Upper lobe of left lung (tissue), 4 donors: Measurements from ENCODE around the gene OXCT1.

Experiments
- EP300 ChIP-seq, 4 donors: sonication (generic); formaldehyde crosslinking; IDR thresholded peaks; one replicate each; pipeline ENCODE4 v1.5.1; 2017; ENCODE audit warnings: antibody characterized with exemption in 4 of 4, control low read depth in 2 of 4
- POLR2A ChIP-seq, 4 donors: fragments of 450-650 bp; IDR thresholded peaks; one replicate each; pipeline ENCODE4 v1.5.1; 2016 to 2017; ENCODE audit warnings: antibody characterized with exemption in 4 of 4, mild to moderate bottlenecking in 2 of 4
- TF ChIP-seq, protein P1 (sequence below), 6 experiments: fragments of 450-650 bp in 4 of 6; fragments of 200-600 bp in 2 of 6; sonication (generic) in 2 of 6; IDR thresholded peaks; one replicate each; pipeline ENCODE4 v1.5.1; 2016 to 2019; ENCODE audit warnings: antibody characterized with exemption in 6 of 6

- no peak for TF ChIP-seq POLR2A (IDR thresholded peaks at IDR 0.05)
- TF ChIP-seq, protein P1, sequence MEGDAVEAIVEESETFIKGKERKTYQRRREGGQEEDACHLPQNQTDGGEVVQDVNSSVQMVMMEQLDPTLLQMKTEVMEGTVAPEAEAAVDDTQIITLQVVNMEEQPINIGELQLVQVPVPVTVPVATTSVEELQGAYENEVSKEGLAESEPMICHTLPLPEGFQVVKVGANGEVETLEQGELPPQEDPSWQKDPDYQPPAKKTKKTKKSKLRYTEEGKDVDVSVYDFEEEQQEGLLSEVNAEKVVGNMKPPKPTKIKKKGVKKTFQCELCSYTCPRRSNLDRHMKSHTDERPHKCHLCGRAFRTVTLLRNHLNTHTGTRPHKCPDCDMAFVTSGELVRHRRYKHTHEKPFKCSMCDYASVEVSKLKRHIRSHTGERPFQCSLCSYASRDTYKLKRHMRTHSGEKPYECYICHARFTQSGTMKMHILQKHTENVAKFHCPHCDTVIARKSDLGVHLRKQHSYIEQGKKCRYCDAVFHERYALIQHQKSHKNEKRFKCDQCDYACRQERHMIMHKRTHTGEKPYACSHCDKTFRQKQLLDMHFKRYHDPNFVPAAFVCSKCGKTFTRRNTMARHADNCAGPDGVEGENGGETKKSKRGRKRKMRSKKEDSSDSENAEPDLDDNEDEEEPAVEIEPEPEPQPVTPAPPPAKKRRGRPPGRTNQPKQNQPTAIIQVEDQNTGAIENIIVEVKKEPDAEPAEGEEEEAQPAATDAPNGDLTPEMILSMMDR (IDR thresholded peaks at IDR 0.05), result no peak
- no peak for TF ChIP-seq EP300 (IDR thresholded peaks at IDR 0.05)
These were observed 133.6 kb downstream of the OXCT1 start for GRCh38 chr5:41736641-41737040.
